Activated CD8-positive, alpha-beta memory T cell treated with anti-CD3 and anti-CD28 coated beads for 36 hours (primary cell): ENCODE results near the gene CRAMP1. TPM values are rescaled to one million over a fixed set of nuclear protein-coding genes. Genes with fewer than 3 reads are reported as not detected.

Source experiments
- CTCF ChIA-PET: fragments of 350-600 bp; sonication (Branson Sonifier 250); formaldehyde crosslinking; loops from one replicate; lab custom pipeline; 2021; ENCODE audit warnings: antibody characterized with exemption; lab: Charles Lee
- POLR2A ChIA-PET: fragments of 350-600 bp; sonication (Branson Sonifier 250); formaldehyde crosslinking; loops from one replicate; lab custom pipeline; 2021; ENCODE audit warnings: antibody characterized with exemption; lab: Charles Lee
- total RNA-seq, 2 experiments: library from RNA; stranded (reverse); gene quantifications; one replicate each; pipeline ENCODE4 v1.2.3, GENCODE V29; 2021

CRAMP1 gene, protein sequence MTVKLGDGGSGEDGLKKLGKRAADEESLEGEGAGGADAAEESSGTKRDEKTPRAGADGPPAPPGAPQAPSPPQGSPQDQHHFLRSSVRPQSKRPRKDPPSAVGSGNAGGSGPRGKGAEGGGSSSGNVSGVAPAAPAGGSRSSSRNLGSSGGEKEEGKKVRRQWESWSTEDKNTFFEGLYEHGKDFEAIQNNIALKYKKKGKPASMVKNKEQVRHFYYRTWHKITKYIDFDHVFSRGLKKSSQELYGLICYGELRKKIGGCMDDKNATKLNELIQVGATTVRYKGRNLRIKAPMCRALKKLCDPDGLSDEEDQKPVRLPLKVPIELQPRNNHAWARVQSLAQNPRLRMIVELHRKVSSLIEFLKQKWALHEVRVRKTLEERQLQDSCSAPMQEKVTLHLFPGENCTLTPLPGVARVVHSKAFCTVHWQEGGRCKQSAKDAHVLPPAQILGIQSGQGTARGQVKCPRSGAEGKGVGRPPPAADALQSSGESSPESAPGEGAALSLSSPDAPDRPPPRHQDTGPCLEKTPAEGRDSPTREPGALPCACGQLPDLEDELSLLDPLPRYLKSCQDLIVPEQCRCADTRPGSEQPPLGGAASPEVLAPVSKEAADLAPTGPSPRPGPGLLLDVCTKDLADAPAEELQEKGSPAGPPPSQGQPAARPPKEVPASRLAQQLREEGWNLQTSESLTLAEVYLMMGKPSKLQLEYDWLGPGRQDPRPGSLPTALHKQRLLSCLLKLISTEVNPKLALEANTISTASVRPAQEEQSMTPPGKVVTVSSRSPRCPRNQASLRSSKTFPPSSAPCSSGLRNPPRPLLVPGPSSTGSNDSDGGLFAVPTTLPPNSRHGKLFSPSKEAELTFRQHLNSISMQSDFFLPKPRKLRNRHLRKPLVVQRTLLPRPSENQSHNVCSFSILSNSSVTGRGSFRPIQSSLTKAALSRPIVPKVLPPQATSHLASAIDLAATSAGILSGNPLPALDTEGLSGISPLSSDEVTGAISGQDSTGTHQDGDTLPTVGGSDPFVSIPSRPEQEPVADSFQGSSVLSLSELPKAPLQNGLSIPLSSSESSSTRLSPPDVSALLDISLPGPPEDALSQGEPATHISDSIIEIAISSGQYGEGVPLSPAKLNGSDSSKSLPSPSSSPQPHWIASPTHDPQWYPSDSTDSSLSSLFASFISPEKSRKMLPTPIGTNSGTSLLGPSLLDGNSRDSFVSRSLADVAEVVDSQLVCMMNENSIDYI (N-terminal part only)
- total RNA-seq: 10 to 100 TPM; 23.6 to 24.3 TPM

DNA sequence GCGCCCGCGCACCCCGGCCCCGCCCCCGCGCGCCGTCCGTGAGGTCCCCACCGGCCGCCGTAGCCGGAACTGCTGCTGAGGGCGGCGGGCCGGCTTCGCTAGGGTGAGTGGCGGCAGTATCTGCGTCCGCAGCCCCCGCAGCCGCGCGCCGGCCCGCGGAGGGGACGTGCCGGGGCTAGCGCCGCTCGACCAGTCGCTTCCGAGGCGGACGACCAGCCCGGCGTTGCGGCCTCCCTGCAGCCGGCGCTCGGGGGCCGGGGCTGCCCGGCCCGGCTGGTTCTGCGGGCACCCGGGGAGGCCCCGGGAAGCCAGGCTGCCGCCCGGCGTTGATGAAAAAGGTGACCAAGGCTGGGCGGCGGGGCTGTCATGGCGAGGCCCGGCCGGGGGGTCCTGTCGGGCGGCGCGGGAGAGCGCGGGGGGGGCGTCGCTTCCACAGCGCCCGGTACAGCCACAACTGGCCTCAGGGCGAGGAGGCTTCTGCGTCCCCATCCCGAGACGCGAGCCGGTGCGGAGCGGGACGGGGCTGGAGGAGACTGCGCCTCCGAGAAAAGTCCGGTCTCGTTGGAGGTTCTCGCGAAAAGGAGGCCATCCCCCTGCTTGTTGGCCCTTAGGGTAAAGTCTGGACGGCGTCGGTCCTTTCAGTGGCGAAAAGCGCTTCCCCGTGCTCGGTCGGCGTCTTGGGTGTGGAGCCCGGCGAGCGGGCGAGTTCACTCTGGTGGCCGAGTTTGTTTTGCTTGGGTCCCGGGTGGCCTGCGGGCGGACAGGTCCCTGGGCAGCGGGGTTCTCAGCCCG is at the start of gene CRAMP1:
Gene CRAMP1, plus strand, starts transcription at position 41 of the 792 bp plus-strand sequence. CDS start 2,280 bp downstream, outside the sequence.
- ChIA-PET CTCF (interaction anchor here (0.7 to 1.4 kb wide), 3 partner anchors 8 to 331 kb away, joined by 3 to 4 read pairs (median 3); no protein-coding TSS in a partner anchor), POLR2A (interaction anchor here (0.6 kb wide), 1 partner anchor 544 kb away, joined by 3 read pairs; no protein-coding TSS in a partner anchor)

DNA sequence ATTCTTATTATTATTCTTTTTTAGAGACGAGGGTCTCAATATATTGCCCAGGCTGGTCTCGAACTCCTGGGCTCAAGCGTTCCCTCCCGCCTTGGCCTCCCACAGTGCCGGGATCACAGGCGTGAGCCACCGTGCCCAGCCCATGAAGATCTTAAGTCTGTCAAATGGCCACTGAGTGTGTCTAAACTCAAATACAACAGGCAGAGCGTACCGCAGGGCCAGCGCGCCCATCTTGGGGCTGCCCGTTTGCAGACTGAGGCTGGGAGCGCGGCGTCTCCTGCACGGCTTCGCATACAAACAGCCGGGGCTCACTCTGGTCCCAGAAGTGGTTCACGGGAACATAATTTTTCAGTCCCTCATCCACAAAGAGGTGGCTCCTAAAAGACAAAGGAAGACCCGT is 48.4 kb upstream of the CRAMP1 start:
- ChIA-PET CTCF (no interaction called here), POLR2A (no interaction called here)

DNA sequence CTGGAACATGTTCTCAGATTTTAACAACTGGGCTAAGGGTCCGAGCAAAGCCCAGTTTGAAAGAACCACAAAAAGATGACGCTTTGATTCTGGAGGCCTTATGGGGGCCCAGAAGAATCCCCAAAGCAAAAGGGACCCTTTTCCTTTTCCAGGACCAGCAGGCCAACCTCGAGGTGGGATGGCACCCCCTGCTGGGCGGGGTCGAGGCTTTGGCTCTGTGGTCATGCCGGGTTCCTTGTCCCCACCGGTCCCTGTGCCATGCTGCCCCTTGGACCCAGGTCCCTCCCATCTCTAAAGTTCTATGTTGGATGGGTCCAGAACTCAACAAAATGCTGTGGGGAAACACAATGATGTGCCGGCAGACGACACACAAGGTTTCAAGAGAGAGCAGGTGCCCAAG is 47.8 kb upstream of the CRAMP1 start:
- CTCF ChIA-PET: no interaction called here
- POLR2A ChIA-PET: no interaction called here

DNA sequence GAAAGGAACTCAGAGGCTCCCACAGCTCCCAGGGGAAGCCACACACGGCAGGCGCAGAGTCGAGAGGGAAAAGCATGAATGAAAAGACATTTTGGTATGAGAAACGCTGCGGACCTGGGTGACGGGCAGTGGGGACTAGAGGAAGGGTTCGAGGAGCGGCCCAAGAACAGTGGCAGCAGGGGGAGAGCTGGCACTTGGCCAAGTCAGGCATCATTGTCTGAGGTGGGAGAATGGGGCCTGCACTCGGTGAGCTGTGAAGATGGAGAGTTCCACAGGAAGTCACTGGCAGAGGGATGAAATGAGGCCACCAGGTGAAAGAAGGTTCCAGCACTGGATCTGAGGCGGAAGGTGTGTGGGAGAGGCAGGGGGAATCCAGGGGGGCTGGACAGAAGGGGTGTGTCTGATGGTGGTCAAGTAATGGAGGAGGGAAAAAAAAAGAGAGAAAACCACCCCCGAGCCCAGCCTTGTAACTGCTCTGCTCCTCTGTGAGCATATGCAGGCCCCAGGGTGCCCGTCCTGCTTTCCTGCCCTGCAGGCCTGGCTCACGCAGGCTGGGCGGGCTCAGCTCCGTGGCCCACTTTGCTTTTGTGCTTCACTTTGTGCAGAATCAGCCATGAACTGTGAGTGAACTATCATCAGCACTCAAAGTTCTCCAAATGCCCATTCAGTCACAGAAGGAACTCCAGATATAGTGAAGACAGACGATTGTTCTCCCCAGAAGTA is 46.9 kb upstream of the CRAMP1 start:
- POLR2A ChIA-PET: no interaction called here
- CTCF ChIA-PET: interaction anchor here (0.6 kb wide), 1 partner anchor 157 kb away, joined by 3 read pairs; no protein-coding TSS in a partner anchor

DNA sequence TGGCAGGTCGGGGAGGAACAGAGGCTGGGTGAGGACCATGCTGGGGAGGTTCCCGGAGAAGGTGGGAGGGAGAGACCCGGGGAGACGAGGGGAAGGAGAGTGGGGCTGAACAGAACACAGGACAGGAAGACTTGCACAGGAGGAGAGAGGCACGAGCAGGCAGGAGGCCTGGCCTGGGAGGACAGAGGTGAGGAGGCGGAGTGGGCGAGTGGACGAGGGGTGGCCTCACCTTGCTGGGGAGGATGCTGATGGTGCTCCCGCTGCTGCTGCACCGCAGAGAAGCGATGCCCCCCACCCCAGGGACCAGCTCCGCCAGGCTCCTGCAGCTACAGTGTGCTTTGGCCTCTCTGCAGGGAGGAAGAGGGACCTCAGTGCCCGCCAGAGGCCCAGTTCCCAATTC is 44.2 kb upstream of the CRAMP1 start:
- ChIA-PET CTCF (no interaction called here), POLR2A (no interaction called here)

DNA sequence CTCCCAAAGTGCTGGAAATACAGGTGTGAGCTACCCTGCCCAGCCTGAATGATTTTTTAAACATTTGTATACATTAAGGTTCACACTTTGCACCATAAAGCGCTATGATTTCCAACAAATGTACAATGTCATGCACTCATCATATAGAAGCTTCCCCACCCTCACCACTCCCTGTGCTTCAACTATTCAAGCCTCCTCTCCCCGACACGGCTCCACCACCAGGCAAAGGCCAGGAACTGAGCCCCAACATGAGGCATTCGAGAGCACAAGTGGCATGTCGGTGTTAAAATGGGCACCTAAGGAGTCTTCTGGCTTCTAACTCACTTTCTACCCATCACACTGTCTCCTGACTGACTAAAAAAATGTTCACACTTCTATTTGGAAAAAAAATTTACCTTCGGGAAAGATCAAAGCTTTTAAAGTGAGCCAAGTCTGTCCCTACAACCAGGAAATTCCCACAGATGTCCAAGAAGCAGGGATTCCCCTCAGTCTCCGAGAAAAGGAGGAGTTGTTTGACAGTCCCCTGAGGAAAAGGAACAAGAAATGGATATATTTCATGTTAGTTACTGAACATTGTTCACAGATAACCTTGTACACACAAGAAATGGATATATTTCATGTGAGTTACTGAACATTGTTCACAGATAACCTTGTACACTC is 41.0 kb upstream of the CRAMP1 start:
- ChIA-PET CTCF (no interaction called here), POLR2A (no interaction called here)

DNA sequence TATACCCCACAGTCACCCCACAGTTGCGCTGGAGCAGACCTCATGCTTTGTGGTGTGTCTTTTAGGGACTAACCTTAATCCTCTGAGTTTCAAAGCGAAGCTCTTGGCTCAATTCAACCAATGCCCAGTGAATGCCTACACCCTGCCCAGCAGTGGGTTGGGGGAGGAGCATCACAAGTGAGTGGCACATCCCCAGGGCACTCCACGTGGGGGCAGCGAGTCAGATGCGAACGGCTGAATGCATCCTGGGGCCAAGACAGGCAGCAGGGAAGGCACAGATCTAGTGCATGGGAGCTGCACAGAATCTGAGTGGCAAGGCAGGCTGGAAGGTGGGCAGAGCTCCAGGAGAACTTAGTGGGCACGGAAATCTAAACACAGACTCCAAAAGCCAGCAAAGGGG is 39.5 kb upstream of the CRAMP1 start:
- ChIA-PET POLR2A (interaction anchor here (0.5 kb wide), 1 partner anchor 39 kb away, joined by 3 read pairs; no protein-coding TSS in a partner anchor), CTCF (no interaction called here)

DNA sequence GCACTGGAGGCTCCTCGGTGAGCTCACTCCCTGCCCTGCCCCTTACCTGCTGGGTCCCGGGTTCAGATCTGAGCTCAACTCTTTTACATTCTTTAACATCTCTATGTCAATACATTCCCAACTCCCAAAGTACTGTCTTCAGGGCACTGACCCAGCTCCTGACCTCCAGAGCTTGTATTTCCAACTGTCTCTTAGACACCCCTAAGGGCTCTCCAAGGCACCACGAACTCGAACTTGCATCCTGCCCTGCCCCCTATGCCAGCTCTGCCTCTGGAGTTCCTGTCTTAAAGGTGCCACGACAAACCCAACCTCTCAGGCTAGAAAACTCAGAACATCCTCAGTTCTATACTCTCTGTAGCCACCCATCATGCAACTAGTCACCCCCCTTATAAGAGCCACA is 38.9 kb upstream of the CRAMP1 start:
- CTCF ChIA-PET: no interaction called here
- POLR2A ChIA-PET: interaction anchor here (0.5 kb wide), 1 partner anchor 38 kb away, joined by 3 read pairs; no protein-coding TSS in a partner anchor

DNA sequence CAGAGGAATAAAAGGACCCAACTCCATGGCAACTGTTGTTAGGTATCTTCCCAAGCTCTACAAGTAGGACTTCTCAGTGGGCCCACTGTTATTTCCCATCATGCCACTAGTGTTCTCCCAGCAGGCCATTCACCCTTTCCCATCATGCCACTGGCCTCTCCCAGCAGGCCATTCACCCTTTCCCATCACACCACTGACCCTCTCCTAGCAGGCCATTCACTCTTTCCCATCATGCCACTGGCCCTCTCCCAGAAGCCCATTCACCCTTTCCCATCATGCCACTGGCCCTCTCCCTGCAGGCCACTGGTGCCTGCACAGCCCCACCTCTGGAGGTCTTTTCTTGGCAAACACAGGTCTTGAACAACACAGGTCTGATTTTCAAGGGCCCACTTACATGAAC is 36.6 kb upstream of the CRAMP1 start:
- POLR2A ChIA-PET: no interaction called here
- CTCF ChIA-PET: no interaction called here

DNA sequence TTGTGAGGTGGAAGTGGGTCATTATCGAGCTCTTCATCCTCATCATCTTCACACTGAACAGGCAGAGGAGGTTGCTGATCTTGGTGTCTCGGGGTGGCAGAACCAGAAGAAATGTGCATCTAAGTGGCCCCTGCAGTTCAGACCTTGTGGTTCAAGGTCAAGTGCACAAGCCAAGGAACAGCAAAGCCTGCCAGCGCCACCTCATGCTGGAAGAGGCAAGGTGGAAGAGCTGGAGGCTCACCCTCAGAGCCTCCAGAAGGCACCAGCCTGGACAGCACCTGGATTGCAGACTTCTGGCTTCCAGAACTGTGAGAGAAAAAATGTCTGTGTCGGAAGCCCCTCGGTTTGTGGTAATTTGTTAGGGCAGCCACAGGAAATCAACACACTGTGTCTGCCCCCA is 32.9 kb upstream of the CRAMP1 start:
- CTCF ChIA-PET: interaction anchor here (0.8 kb wide), 1 partner anchor 93 kb away, joined by 3 read pairs; no protein-coding TSS in a partner anchor
- POLR2A ChIA-PET: no interaction called here

DNA sequence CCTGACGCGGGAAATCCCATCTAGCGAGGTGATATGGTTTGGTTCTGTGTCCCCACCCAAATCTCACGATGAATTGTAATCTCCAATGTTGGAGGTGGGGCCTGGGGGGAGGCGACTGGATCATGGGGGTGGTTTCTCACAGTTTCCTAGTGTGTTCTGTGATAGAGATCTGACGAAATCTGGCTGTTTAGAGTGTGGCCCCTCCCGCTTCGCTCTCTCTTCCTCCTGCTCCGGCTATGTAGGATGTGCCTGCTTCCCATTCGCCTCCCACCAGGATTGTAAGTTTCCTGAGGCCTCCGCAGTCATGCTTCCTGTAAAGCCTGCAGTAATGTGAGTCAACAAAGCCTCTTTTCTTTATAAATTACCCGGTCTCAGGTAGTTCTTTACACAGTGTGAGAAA is 31.9 kb upstream of the CRAMP1 start:
- CTCF ChIA-PET: no interaction called here
- POLR2A ChIA-PET: no interaction called here

DNA sequence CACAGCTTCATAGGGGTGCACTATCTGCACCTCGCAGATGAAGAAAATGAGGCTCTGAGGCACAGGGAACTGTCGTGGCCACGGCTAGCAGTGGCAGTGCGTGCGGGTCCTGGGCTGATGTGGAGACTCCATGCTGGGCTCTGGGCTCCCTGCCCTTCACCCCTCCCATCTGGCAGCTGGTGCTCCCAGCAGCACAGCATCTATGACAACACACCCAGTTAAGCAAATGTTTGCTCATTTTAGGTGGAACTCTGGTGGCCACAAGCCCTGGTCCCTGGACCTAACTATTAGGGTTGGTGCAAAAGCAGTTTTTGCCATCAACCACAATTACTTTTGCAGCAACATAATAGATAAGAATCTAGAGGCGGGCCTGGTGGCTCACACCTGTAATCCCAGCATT is 31.2 kb upstream of the CRAMP1 start:
- ChIA-PET POLR2A (no interaction called here), CTCF (no interaction called here)

DNA sequence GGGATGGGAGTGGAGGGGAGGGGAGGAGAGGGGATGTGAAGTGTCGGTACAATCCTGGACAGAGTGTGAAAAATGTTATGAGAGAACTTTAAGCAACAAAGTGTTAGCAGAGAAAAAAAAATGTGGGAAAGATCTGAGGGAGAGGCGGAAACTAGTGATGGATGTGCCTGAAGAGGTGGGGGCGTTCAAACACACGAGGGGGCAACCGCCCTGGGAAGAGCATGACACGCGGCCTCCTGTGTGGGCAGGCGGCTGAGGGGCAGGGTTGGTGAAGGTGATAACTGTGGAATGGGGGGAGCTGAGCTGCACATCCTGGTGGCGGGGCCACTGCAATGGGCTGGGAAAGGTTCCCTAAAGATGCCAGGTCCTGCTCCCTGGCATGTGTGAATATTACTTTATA is 30.4 kb upstream of the CRAMP1 start:
- ChIA-PET POLR2A (no interaction called here), CTCF (no interaction called here)

DNA sequence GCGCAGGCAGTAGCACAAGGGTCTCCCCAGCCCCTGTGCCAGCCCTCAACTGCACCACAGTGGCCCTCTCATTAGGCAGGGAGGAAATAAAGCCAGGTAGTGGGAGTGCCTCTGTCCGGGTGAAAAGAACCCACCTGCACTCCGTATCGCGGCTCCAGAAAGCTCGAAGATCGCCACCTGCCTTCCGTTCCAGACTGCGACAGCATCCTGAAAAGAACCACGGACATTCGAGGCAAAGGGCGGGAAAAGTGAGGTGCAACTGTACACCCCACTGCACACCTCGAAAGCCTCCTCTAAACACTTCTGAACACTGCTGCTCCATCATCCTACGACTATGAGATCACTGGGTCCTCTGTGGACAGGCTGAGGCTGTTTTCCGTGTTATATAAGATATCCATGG is 29.0 kb upstream of the CRAMP1 start:
- POLR2A ChIA-PET: no interaction called here
- CTCF ChIA-PET: no interaction called here

DNA sequence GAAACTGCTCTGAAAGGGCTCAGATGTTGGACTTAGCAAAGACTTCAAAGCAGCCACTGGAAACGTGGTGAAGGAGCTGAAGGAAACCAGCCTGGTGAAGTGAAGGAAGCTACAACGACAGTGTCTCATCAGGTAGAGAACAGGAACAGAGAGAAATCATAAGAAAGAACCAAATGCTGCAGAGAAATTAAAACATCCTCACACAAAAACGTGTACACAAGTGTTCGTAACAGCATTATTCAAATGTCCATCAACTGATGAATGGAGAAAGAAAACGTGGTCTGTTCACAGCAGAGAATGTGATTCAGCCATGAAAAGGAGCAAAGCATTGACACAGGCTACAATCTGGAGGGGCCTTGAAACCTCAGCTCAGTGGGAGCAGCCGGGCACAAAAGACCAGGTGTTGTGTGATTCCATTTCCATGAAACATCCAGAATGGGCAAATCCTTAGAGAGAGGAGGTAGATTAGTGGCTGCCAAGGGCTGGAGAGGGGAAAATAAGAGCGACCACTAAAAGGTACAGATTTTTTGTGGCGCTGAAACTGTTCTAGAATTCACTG is 27.2 kb upstream of the CRAMP1 start:
- POLR2A ChIA-PET: no interaction called here

DNA sequence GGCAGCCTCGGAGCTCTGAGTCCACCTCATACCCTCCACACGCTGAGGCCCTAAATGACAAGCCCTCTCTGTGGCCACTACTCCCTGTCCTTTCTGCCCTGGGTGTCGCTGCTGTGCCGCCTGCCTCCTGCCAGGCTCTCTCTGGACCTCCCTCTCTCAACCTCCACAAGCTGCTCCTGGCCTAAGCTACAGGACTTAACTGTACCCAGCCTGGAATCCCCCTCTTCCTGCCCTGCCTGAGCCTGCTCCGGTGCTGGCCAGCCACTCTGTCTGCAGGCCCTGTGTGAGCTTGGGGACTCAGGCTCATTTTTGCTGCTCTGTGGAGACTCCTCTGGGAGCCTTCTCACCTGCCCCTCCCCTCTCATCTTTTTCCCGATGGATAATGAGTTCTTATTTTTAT is 21.8 kb upstream of the CRAMP1 start:
- CTCF ChIA-PET: no interaction called here
- POLR2A ChIA-PET: no interaction called here

More for the DNA sequence above, 27.2 kb upstream of the CRAMP1 start:
- CTCF ChIA-PET: no interaction called here
